Stimulated activated CD8-positive, alpha-beta memory T cell treated with anti-CD3 and anti-CD28 coated beads, Interleukin-15, amount 100 ng/mL, for 1 hour (primary cell): ENCODE data around the gene ITGAV.

ENCODE experiments used
- DNase-seq: peaks from one replicate; pipeline ENCODE4 v3.0.0-alpha.2; 2020; ENCODE audit warnings: low read depth

The ITGAV gene

GRCh38 chr2:186612555-186613440 lies 22.9 kb downstream of the ITGAV start:
- no peak for DNase-seq

GRCh38 chr2:186614373-186614772 lies 24.5 kb downstream of the ITGAV start:
- DNase-seq, result no peak

- no peak for DNase-seq
These were observed 27.3 kb downstream of the ITGAV start for GRCh38 chr2:186617148-186617547.

GRCh38 chr2:186617771-186618170 lies 27.9 kb downstream of the ITGAV start:
- no peak for DNase-seq

- no peak for DNase-seq
These were observed 28.8 kb downstream of the ITGAV start for GRCh38 chr2:186618696-186619095.

- DNase-seq, result no peak
These were observed 33.2 kb downstream of the ITGAV start for GRCh38 chr2:186623084-186623483.

GRCh38 chr2:186624276-186624675 lies 34.4 kb downstream of the ITGAV start:
- DNase-seq, result no peak

GRCh38 chr2:186629250-186629996 lies 39.6 kb downstream of the ITGAV start:
- DNase-seq, result no peak

GRCh38 chr2:186632417-186632816 lies 42.6 kb downstream of the ITGAV start:
- no peak for DNase-seq

GRCh38 chr2:186634701-186635100 lies 44.8 kb downstream of the ITGAV start:
- no peak for DNase-seq

- DNase-seq, result no peak
These were observed 47.1 kb downstream of the ITGAV start for GRCh38 chr2:186636800-186637496.

- no peak for DNase-seq
These were observed 47.6 kb downstream of the ITGAV start for GRCh38 chr2:186637497-186637800.

GRCh38 chr2:186639939-186640338 lies 50.1 kb downstream of the ITGAV start:
- no peak for DNase-seq

GRCh38 chr2:186641132-186641806 lies 51.4 kb downstream of the ITGAV start:
- no peak for DNase-seq

GRCh38 chr2:186641807-186642321 lies 52.0 kb downstream of the ITGAV start:
- DNase-seq, result no peak

GRCh38 chr2:186644791-186645190 lies 54.9 kb downstream of the ITGAV start:
- DNase-seq, result no peak

GRCh38 chr2:186645999-186646398 lies 56.1 kb downstream of the ITGAV start:
- no peak for DNase-seq

- no peak for DNase-seq
These were observed 58.3 kb downstream of the ITGAV start for GRCh38 chr2:186648130-186648529.

GRCh38 chr2:186653511-186653910 lies 63.7 kb downstream of the ITGAV start:
- DNase-seq, result no peak

- DNase-seq, result no peak
These were observed 69.5 kb downstream of the ITGAV start for GRCh38 chr2:186659383-186659782.

GRCh38 chr2:186664385-186665043 lies 74.7 kb downstream of the ITGAV start:
- DNase-seq, result no peak
